ENCODE results near the gene TIMD4.

Gene TIMD4

GRCh38 chr5:156892223-156892622 is 70.8 kb downstream of the TIMD4 start:
- no peak overlapping the region for H3K27ac ChIP-seq
- TF ChIP-seq, protein P1, sequence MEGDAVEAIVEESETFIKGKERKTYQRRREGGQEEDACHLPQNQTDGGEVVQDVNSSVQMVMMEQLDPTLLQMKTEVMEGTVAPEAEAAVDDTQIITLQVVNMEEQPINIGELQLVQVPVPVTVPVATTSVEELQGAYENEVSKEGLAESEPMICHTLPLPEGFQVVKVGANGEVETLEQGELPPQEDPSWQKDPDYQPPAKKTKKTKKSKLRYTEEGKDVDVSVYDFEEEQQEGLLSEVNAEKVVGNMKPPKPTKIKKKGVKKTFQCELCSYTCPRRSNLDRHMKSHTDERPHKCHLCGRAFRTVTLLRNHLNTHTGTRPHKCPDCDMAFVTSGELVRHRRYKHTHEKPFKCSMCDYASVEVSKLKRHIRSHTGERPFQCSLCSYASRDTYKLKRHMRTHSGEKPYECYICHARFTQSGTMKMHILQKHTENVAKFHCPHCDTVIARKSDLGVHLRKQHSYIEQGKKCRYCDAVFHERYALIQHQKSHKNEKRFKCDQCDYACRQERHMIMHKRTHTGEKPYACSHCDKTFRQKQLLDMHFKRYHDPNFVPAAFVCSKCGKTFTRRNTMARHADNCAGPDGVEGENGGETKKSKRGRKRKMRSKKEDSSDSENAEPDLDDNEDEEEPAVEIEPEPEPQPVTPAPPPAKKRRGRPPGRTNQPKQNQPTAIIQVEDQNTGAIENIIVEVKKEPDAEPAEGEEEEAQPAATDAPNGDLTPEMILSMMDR (IDR thresholded peaks at IDR 0.05): no peak
- no peak for TF ChIP-seq ZFX (IDR thresholded peaks at IDR 0.05; ENCODE audit: borderline replicate concordance)

DNA sequence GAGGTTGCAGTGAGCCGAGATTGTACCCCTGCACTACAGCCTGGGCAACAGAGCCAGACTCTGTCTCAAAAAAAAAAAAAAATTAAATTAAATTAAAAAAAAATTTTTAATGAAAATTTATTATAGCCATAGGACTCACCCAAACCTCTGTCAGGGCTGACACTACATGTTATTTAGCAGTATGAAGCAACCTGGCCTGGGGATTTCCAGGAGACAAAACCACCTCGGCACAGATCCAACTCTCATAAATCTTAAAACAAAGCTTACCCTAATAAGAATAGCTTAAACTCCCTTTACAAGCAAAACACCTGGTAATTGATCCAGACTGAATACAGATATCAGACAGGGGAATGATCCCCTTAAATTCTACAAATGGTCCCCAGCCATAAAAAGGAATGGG is 74.5 kb downstream of the TIMD4 start:
- TF ChIP-seq, protein P1 (IDR thresholded peaks at IDR 0.05): no peak
- TF ChIP-seq ZFX (IDR thresholded peaks at IDR 0.05; ENCODE audit: borderline replicate concordance): no peak

GRCh38 chr5:156883316-156883875 is 79.6 kb downstream of the TIMD4 start:
- no peak overlapping the region for H3K27ac ChIP-seq
- TF ChIP-seq, protein P1 (IDR thresholded peaks at IDR 0.05): no peak
- no peak for TF ChIP-seq ZFX (IDR thresholded peaks at IDR 0.05; ENCODE audit: borderline replicate concordance)

More for the DNA sequence above, 74.5 kb downstream of the TIMD4 start:
- H3K27ac ChIP-seq: no peak overlapping the region

DNA sequence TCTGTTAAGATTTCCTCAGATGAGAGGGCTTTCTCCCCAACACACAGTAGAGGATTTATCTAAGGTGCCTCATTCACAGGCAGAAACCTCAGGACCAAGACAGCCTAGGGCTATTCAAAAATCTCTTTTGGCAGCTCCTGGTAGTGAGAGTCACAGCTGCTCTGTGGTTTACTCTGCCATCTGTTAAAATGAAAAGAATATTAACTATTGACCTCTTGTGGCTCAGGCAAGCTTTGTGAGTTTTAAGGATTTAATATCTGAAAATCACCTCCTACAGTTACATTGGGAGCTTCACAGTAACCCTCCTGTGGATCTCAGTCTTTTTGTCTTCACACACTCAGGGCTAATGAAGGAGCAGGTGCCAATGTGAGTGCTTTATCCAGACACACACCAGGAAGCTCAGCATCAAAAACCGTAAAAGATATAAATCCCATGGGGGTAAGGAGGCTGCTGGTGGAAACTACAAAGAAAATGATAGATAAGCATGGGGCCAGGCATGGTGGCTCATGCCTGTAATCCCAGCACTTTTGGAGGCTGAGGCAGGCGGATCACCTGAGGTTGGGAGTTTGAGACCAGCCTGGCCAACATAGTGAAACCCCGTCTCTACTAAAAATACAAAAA is 83.3 kb downstream of the TIMD4 start:
- H3K27ac ChIP-seq: no peak overlapping the region

DNA sequence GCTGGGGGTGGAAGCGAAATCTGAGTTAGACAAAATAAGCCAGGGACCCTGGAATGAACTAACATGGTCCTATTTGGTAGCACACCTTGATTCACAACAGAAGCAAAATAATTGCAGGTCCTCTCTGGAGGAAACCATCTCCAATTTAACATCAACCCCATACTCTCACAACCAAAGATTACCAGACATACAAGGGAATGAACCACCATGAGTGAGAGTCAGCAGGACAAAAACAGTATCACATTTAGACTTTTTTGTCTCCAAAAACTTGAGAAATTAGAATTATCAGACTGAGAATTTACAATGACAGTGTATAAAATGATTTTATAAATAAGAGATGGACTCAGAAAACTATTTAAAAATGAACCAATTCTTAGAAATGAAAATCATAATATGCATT is 91.8 kb downstream of the TIMD4 start:
- TF ChIP-seq, protein P1 (IDR thresholded peaks at IDR 0.05): no peak
- no peak for TF ChIP-seq ZFX (IDR thresholded peaks at IDR 0.05; ENCODE audit: borderline replicate concordance)
- H3K27ac ChIP-seq: no peak overlapping the region

More for the DNA sequence above, 83.3 kb downstream of the TIMD4 start:
- no peak for TF ChIP-seq ZFX (IDR thresholded peaks at IDR 0.05; ENCODE audit: borderline replicate concordance)
- TF ChIP-seq, protein P1 (IDR thresholded peaks at IDR 0.05): no peak

GRCh38 chr5:156870498-156870839 is 92.6 kb downstream of the TIMD4 start:
- H3K27ac ChIP-seq: no peak overlapping the region
- TF ChIP-seq, protein P1 (IDR thresholded peaks at IDR 0.05): no peak
- no peak for TF ChIP-seq ZFX (IDR thresholded peaks at IDR 0.05; ENCODE audit: borderline replicate concordance)

Data from 22Rv1 (cell line).